Neural cell (in vitro differentiated cells): ENCODE results near the gene MAML3. TPM values are rescaled to one million over a fixed set of nuclear protein-coding genes. Genes with fewer than 3 reads are reported as not detected.
"Not testable (repeated sequence)": the region's sequence is repeated elsewhere in the genome, so short reads cannot be mapped to it uniquely, and the experiment has no call there.

ENCODE experiments used
- H2AFZ ChIP-seq: fragments of 200-600, 300-800 bp; sonication (generic), shearing (Covaris generic); 2 replicates; pipeline ENCODE4 v1.6.0; 2014; ENCODE audit warnings: low read depth, mild to moderate bottlenecking, antibody characterized with exemption, low read length, moderate library complexity
- H3F3A ChIP-seq: fragments of 200-600 bp; shearing (Covaris generic); 2 replicates; pipeline ENCODE4 v1.6.1; 2016; ENCODE audit warnings: mild to moderate bottlenecking, moderate library complexity, mixed read lengths, antibody characterized with exemption, low read length; ENCODE audit not compliant: insufficient read depth, poor library complexity, severe bottlenecking
- H3K27ac ChIP-seq: fragments of 200-600, 300-800 bp; sonication (generic), shearing (Covaris generic); 2 replicates; pipeline ENCODE4 v1.5.1; 2014; ENCODE audit warnings: mild to moderate bottlenecking, low read length, moderate library complexity
- H3K27me3 ChIP-seq: fragments of 300-800, 200-600 bp; sonication (generic), shearing (Covaris generic); 2 replicates; pipeline ENCODE4 v1.6.0; 2014; ENCODE audit warnings: mild to moderate bottlenecking, low read depth, low read length, moderate library complexity; ENCODE audit not compliant: insufficient read depth
- H3K36me3 ChIP-seq: fragments of 300-800, 200-600 bp; sonication (generic), shearing (Covaris generic); 2 replicates; pipeline ENCODE4 v1.5.1; 2014; ENCODE audit warnings: mild to moderate bottlenecking, antibody characterized with exemption, low read length, moderate library complexity; ENCODE audit not compliant: insufficient read depth
- H3K4me2 ChIP-seq: fragments of 300-800, 200-600 bp; sonication (generic), shearing (Covaris generic); 2 replicates; pipeline ENCODE4 v1.6.0; 2014; ENCODE audit warnings: mild to moderate bottlenecking, low read length
- H3K4me3 ChIP-seq: fragments of 300-800, 200-600 bp; sonication (generic), shearing (Covaris generic); 2 replicates; pipeline ENCODE4 v1.5.1; 2014; ENCODE audit warnings: mild to moderate bottlenecking, low read length, moderate library complexity
- H3K79me2 ChIP-seq: fragments of 200-600 bp; shearing (Covaris generic); replicated peaks from 2 replicates; pipeline ENCODE4 v1.6.0; 2014; ENCODE audit warnings: mild to moderate bottlenecking, low read length, moderate library complexity; ENCODE audit not compliant: insufficient read depth
- H3K9ac ChIP-seq: fragments of 300-800, 200-600 bp; sonication (generic), shearing (Covaris generic); 2 replicates; pipeline ENCODE4 v1.6.1; 2016; ENCODE audit warnings: mild to moderate bottlenecking, low read length, mixed read lengths
- H3K9me2 ChIP-seq: fragments of 200-600 bp; shearing (Covaris generic); 2 replicates; pipeline ENCODE4 v1.6.1; 2016; ENCODE audit warnings: mild to moderate bottlenecking, low read length, mixed read lengths; ENCODE audit not compliant: insufficient read depth
- H3K9me3 ChIP-seq: fragments of 200-600, 300-800 bp; sonication (generic), shearing (Covaris generic); 2 replicates; pipeline ENCODE4 v1.6.1; 2016; ENCODE audit warnings: mild to moderate bottlenecking, mixed run types, low read length, moderate library complexity, mixed read lengths
- H4K20me1 ChIP-seq: fragments of 200-600 bp; shearing (Covaris generic); 2 replicates; pipeline ENCODE4 v1.6.1; 2016; ENCODE audit warnings: mild to moderate bottlenecking, mixed run types; ENCODE audit not compliant: insufficient read depth
- EP300 ChIP-seq: fragments of 450-650 bp; conservative IDR thresholded peaks from 2 replicates; pipeline ENCODE4 v1.6.1; 2014; ENCODE audit warnings: antibody characterized with exemption, mild to moderate bottlenecking, moderate library complexity; ENCODE audit not compliant: poor library complexity, severe bottlenecking
- EZH2 ChIP-seq: fragments of 200-600, 300-800 bp; shearing (Covaris generic), sonication (generic); IDR thresholded peaks from 2 replicates; pipeline ENCODE4 v1.6.1; 2014; ENCODE audit warnings: antibody characterized with exemption, low read length, borderline replicate concordance, mild to moderate bottlenecking; ENCODE audit not compliant: insufficient read depth, poor library complexity, severe bottlenecking
- MXI1 ChIP-seq: fragments of 450-650 bp; conservative IDR thresholded peaks from 2 replicates; pipeline ENCODE4 v1.6.1; 2014; ENCODE audit warnings: antibody characterized with exemption, mild to moderate bottlenecking; ENCODE audit not compliant: poor library complexity, severe bottlenecking
- POLR2AphosphoS5 ChIP-seq: IDR thresholded peaks from 2 replicates; pipeline ENCODE4 v1.6.1; 2012
- RAD21 ChIP-seq: fragments of 450-650 bp; conservative IDR thresholded peaks from 2 replicates; pipeline ENCODE4 v1.6.1; 2014; ENCODE audit warnings: antibody characterized with exemption, mild to moderate bottlenecking, moderate library complexity
- SMC3 ChIP-seq: fragments of 450-650 bp; conservative IDR thresholded peaks from 2 replicates; pipeline ENCODE4 v1.6.1; 2014; ENCODE audit warnings: antibody characterized with exemption, mild to moderate bottlenecking, moderate library complexity; ENCODE audit not compliant: poor library complexity
- TAF1 ChIP-seq: IDR thresholded peaks from 2 replicates; pipeline ENCODE4 v1.6.1; 2012; ENCODE audit warnings: low read depth
- polyA plus RNA-seq: library from polyadenylated mRNA; depleted of rRNA; stranded (reverse); fragments of >200 nt; gene quantifications from 2 replicates; pipeline ENCODE4 v1.2.3, GENCODE V29; 2014
- TF ChIP-seq, protein P1 (sequence below): IDR thresholded peaks from 2 replicates; pipeline ENCODE4 v1.6.1; 2012; ENCODE audit warnings: borderline replicate concordance
- TF ChIP-seq, protein P2 (sequence below): fragments of 450-650 bp; IDR thresholded peaks from 2 replicates; pipeline ENCODE4 v1.5.1; 2014; ENCODE audit warnings: antibody characterized with exemption, mild to moderate bottlenecking, moderate library complexity; ENCODE audit not compliant: poor library complexity, severe bottlenecking

The MAML3 gene
- polyA plus RNA-seq, 1 donor from 2014 or later = 10.2 TPM

DNA sequence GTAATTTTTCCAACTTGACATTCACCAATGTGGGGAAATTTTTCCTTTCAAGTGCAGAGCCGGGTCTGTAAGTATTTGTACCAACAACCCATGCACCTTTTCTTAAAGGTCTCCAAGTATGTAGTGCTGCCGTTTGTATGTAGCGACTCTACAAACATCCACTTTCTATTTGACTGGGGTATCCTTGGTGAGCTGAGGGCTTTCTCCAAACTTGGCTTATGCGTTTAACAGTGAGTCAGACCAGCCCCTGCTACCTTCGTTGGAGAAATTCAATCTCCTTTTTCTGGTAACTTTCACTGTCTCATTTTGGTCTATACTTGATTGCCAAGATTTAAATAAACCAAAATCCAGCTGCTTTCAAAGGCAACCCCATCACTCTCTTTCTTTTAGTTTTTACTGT is 453.4 kb downstream of the MAML3 start:
- TF ChIP-seq EZH2 (no peak), TAF1 (no peak), EP300 (no peak)
- TF ChIP-seq, protein P1, sequence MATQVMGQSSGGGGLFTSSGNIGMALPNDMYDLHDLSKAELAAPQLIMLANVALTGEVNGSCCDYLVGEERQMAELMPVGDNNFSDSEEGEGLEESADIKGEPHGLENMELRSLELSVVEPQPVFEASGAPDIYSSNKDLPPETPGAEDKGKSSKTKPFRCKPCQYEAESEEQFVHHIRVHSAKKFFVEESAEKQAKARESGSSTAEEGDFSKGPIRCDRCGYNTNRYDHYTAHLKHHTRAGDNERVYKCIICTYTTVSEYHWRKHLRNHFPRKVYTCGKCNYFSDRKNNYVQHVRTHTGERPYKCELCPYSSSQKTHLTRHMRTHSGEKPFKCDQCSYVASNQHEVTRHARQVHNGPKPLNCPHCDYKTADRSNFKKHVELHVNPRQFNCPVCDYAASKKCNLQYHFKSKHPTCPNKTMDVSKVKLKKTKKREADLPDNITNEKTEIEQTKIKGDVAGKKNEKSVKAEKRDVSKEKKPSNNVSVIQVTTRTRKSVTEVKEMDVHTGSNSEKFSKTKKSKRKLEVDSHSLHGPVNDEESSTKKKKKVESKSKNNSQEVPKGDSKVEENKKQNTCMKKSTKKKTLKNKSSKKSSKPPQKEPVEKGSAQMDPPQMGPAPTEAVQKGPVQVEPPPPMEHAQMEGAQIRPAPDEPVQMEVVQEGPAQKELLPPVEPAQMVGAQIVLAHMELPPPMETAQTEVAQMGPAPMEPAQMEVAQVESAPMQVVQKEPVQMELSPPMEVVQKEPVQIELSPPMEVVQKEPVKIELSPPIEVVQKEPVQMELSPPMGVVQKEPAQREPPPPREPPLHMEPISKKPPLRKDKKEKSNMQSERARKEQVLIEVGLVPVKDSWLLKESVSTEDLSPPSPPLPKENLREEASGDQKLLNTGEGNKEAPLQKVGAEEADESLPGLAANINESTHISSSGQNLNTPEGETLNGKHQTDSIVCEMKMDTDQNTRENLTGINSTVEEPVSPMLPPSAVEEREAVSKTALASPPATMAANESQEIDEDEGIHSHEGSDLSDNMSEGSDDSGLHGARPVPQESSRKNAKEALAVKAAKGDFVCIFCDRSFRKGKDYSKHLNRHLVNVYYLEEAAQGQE = no peak
- H3F3A ChIP-seq = no peaks in the 10 kb centered on the region
- H3K9me2 ChIP-seq = no peaks in the 10 kb centered on the region
- H3K4me2 ChIP-seq = no peak overlapping the region
- no peak overlapping the region for H3K27ac ChIP-seq
- H4K20me1 ChIP-seq = no peaks in the 10 kb centered on the region
- H3K9me3 ChIP-seq = no peaks in the 10 kb centered on the region
- H3K36me3 ChIP-seq = no peaks in the 10 kb centered on the region
- no peak overlapping the region for H3K4me3 ChIP-seq
- no peak overlapping the region for H3K9ac ChIP-seq
- H3K79me2 ChIP-seq = no peaks in the 10 kb centered on the region
- H2AFZ ChIP-seq = no peak overlapping the region
- H3K27me3 ChIP-seq = no peaks in the 10 kb centered on the region

DNA sequence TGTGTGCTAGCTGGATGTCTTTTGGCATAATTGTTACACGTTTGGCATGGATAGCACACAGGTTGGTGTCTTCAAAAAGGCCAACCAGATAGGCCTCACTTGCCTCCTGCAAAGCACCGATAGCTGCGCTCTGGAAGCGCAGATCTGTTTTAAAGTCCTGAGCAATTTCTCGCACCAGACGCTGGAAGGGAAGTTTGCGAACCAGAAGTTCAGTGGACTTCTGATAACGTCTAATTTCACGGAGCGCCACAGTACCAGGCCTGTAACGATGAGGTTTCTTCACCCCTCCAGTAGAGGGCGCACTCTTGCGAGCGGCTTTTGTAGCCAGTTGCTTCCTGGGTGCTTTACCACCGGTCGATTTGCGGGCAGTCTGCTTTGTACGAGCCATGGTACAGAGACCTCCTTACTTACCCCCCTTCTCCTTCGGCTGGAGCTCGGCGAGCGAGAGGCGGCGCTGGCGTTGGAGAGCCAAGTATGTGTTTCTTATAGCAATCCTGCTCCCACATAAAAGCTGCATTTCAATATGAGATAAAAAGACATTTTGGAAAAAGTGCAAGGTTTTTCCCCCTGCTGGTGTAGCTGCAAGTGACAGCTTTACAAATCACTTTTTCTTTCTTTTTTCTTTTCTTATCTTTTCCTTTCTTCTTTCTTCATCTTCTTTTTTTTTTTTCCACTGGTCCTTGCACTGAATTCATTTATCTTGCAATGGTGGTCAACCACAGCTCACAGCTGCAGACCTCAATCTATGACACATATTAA is 455.6 kb downstream of the MAML3 start:
- not testable (repeated sequence) for H3K27me3 ChIP-seq, H3K27ac ChIP-seq, H3K9me2 ChIP-seq, H4K20me1 ChIP-seq, H3K79me2 ChIP-seq, H2AFZ ChIP-seq, H3K9me3 ChIP-seq, H3K4me3 ChIP-seq, H3K4me2 ChIP-seq, H3K9ac ChIP-seq, H3K36me3 ChIP-seq, H3F3A ChIP-seq
- TF ChIP-seq, protein P2, sequence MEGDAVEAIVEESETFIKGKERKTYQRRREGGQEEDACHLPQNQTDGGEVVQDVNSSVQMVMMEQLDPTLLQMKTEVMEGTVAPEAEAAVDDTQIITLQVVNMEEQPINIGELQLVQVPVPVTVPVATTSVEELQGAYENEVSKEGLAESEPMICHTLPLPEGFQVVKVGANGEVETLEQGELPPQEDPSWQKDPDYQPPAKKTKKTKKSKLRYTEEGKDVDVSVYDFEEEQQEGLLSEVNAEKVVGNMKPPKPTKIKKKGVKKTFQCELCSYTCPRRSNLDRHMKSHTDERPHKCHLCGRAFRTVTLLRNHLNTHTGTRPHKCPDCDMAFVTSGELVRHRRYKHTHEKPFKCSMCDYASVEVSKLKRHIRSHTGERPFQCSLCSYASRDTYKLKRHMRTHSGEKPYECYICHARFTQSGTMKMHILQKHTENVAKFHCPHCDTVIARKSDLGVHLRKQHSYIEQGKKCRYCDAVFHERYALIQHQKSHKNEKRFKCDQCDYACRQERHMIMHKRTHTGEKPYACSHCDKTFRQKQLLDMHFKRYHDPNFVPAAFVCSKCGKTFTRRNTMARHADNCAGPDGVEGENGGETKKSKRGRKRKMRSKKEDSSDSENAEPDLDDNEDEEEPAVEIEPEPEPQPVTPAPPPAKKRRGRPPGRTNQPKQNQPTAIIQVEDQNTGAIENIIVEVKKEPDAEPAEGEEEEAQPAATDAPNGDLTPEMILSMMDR = peak; percentile 9

DNA sequence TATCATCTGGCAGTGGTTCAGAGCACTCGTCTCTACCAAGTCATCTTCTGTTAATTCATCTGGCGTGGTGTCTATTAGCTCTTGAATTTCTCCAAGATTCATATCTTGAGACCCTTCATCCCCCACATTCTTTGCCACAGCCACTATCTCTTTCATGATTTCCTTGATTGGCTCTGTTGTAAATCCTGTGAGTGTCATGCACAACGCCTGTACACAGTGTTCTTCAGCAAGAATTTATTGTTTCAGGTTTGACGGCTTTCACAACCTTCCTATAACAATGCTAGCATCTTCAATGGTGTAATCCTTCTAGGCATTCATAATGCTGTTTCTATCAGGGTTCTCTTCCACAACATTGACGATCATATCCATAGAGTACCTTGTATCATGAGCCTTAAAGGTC is 457.5 kb downstream of the MAML3 start:
- Histone ChIP-seq H3K9me3 (no peaks in the 10 kb centered on the region), H4K20me1 (no peaks in the 10 kb centered on the region), H3K4me2 (no peak overlapping the region), H2AFZ (no peak overlapping the region), H3K27me3 (no peaks in the 10 kb centered on the region), H3K79me2 (no peaks in the 10 kb centered on the region), H3K27ac (no peak overlapping the region), H3F3A (no peaks in the 10 kb centered on the region), H3K9ac (no peak overlapping the region), H3K4me3 (no peak overlapping the region), H3K36me3 (no peaks in the 10 kb centered on the region), H3K9me2 (no peaks in the 10 kb centered on the region)
- TF ChIP-seq, protein P1 = no peak
- no peak for TF ChIP-seq EP300
- TF ChIP-seq MXI1 = no peak
- TF ChIP-seq, protein P2 = no peak
- no peak for TF ChIP-seq TAF1
- no peak for TF ChIP-seq RAD21
- no peak for TF ChIP-seq POLR2AphosphoS5
- TF ChIP-seq EZH2 = no peak
- no peak for TF ChIP-seq SMC3
